OCI-LY1 (cell line): Measurements from ENCODE around the gene CD3E.

Experiments
- H2AFZ ChIP-seq: fragments of 200-600 bp; sonication (generic), shearing (Covaris generic); 2 replicates; pipeline ENCODE4 v1.6.0; 2014; ENCODE audit warnings: antibody characterized with exemption, mild to moderate bottlenecking, low read length
- H3F3A ChIP-seq: fragments of 200-600 bp; sonication (generic), shearing (Covaris generic); 2 replicates; pipeline ENCODE4 v1.6.0; 2014; ENCODE audit warnings: mild to moderate bottlenecking, antibody characterized with exemption, low read length, moderate library complexity; ENCODE audit not compliant: insufficient read depth
- H3K27ac ChIP-seq: fragments of 200-600 bp; sonication (generic); 2 replicates; pipeline ENCODE4 v1.5.1; 2014; ENCODE audit warnings: low read length, mixed run types, mild to moderate bottlenecking, low read depth; ENCODE audit not compliant: poor library complexity, severe bottlenecking
- H3K27me3 ChIP-seq: fragments of 200-600 bp; sonication (generic); 2 replicates; pipeline ENCODE4 v1.6.0; 2014; ENCODE audit warnings: antibody characterized with exemption, mild to moderate bottlenecking, low read length, moderate library complexity; ENCODE audit not compliant: insufficient read depth
- H3K36me3 ChIP-seq: fragments of 200-600 bp; sonication (generic); 2 replicates; pipeline ENCODE4 v1.6.1; 2014; ENCODE audit warnings: mild to moderate bottlenecking, antibody characterized with exemption, low read length, moderate library complexity, mixed read lengths; ENCODE audit not compliant: insufficient read depth
- H3K4me1 ChIP-seq: fragments of 200-600 bp; sonication (generic); 2 replicates; pipeline ENCODE4 v1.5.1; 2014; ENCODE audit warnings: mild to moderate bottlenecking, low read length, moderate library complexity; ENCODE audit not compliant: insufficient read depth, severe bottlenecking
- H3K4me2 ChIP-seq: fragments of 200-600 bp; sonication (generic), shearing (Covaris generic); 2 replicates; pipeline ENCODE4 v1.6.1; 2014; ENCODE audit warnings: low read length
- H3K4me3 ChIP-seq: fragments of 200-600 bp; sonication (generic); 2 replicates; pipeline ENCODE4 v1.5.1; 2014; ENCODE audit warnings: low read length, low read depth, mild to moderate bottlenecking, mixed read lengths; ENCODE audit not compliant: poor library complexity, severe bottlenecking
- H3K79me2 ChIP-seq: fragments of 200-600 bp; shearing (Covaris generic); 2 replicates; pipeline ENCODE4 v1.6.1; 2016; ENCODE audit warnings: mixed run types, low read length, mixed read lengths; ENCODE audit not compliant: insufficient read depth
- H3K9ac ChIP-seq: fragments of 200-600 bp; sonication (generic), shearing (Covaris generic); 2 replicates; pipeline ENCODE4 v1.6.1; 2014; ENCODE audit warnings: mild to moderate bottlenecking, low read length, mixed read lengths
- H3K9me2 ChIP-seq: fragments of 200-600 bp; sonication (generic), shearing (Covaris generic); 2 replicates; pipeline ENCODE4 v1.6.1; 2014; ENCODE audit warnings: low read depth, mild to moderate bottlenecking, low read length, mixed read lengths
- H3K9me3 ChIP-seq: fragments of 200-600 bp; shearing (Covaris generic); 2 replicates; pipeline ENCODE4 v1.6.1; 2014; ENCODE audit warnings: low read length, mixed read lengths
- H4K20me1 ChIP-seq: fragments of 200-600 bp; sonication (generic), shearing (Covaris generic); 2 replicates; pipeline ENCODE4 v1.6.0; 2016; ENCODE audit warnings: mild to moderate bottlenecking, low read length; ENCODE audit not compliant: insufficient read depth
- EZH2 ChIP-seq: fragments of 200-600 bp; sonication (generic), shearing (Covaris generic); IDR thresholded peaks from 2 replicates; pipeline ENCODE4 v1.8.0; 2017; ENCODE audit warnings: borderline replicate concordance, mixed run types, mild to moderate bottlenecking, antibody characterized with exemption, low read length, moderate library complexity, mixed read lengths
- TF ChIP-seq, protein P1 (sequence below): fragments of 200-600 bp; sonication (generic), shearing (Covaris generic); IDR thresholded peaks from 2 replicates; pipeline ENCODE4 v1.5.1; 2017; ENCODE audit warnings: mild to moderate bottlenecking, antibody characterized with exemption, low read length, moderate library complexity, mixed read lengths

Gene CD3E

DNA sequence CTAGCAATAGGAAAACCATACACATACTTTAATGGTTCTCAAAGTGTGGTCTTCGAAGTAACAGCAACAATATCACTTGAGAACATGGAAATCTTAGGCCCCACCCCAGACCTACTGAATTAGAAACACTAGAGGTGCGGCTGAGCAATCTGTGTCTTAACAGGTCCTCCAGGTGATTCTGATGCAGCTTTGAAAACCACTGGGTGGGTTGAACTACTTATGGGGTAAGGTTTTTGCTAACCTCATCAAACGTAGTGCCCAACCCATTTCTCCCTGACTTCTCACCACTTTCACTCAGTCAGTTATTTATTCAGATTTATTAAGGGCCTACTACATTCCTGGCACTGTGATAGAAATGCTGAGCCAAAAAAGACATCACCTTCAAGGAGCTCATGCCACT lies 44.2 kb upstream of the CD3E start:
- no peak overlapping the region for H3K4me2 ChIP-seq
- no peaks in the 10 kb centered on the region for H4K20me1 ChIP-seq
- no peaks in the 10 kb centered on the region for H3K9me3 ChIP-seq
- H3K4me1 ChIP-seq: no peaks in the 10 kb centered on the region
- no peaks in the 10 kb centered on the region for H3K9me2 ChIP-seq
- H3K79me2 ChIP-seq: no peaks in the 10 kb centered on the region
- H2AFZ ChIP-seq: no peak overlapping the region
- H3K4me3 ChIP-seq: no peak overlapping the region
- H3K9ac ChIP-seq: no peak overlapping the region
- H3K27ac ChIP-seq: no peak overlapping the region
- no peaks in the 10 kb centered on the region for H3F3A ChIP-seq
- TF ChIP-seq EZH2: no peak
- TF ChIP-seq, protein P1, sequence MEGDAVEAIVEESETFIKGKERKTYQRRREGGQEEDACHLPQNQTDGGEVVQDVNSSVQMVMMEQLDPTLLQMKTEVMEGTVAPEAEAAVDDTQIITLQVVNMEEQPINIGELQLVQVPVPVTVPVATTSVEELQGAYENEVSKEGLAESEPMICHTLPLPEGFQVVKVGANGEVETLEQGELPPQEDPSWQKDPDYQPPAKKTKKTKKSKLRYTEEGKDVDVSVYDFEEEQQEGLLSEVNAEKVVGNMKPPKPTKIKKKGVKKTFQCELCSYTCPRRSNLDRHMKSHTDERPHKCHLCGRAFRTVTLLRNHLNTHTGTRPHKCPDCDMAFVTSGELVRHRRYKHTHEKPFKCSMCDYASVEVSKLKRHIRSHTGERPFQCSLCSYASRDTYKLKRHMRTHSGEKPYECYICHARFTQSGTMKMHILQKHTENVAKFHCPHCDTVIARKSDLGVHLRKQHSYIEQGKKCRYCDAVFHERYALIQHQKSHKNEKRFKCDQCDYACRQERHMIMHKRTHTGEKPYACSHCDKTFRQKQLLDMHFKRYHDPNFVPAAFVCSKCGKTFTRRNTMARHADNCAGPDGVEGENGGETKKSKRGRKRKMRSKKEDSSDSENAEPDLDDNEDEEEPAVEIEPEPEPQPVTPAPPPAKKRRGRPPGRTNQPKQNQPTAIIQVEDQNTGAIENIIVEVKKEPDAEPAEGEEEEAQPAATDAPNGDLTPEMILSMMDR: no peak
- no peaks in the 10 kb centered on the region for H3K36me3 ChIP-seq
- no peaks in the 10 kb centered on the region for H3K27me3 ChIP-seq

DNA sequence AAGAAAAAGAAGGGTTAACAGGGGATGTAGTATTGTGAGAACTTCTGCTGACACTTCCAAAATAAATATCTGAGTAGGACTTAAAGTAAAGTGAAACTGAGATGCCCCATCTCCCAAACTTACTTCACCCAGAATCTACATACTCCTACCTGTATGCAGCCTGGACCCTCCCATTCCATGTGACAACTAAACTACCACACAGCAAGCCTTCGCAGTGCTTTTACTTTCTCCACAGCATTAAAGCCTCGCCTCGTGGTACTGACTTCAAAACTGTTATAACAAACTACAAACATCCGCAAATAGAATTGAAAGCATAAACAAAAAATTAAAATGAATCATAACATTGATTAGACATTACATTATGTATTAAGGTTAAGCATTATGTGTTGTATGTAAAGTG lies 41.4 kb upstream of the CD3E start:
- Histone ChIP-seq H3K9me2 (no peaks in the 10 kb centered on the region), H3K4me3 (no peak overlapping the region), H3K27me3 (no peaks in the 10 kb centered on the region), H3K4me1 (no peaks in the 10 kb centered on the region), H3K79me2 (no peaks in the 10 kb centered on the region), H3K4me2 (no peak overlapping the region), H3K9me3 (no peaks in the 10 kb centered on the region), H4K20me1 (no peaks in the 10 kb centered on the region), H3F3A (no peaks in the 10 kb centered on the region), H3K36me3 (no peaks in the 10 kb centered on the region), H3K27ac (no peak overlapping the region), H3K9ac (no peak overlapping the region), H2AFZ (no peak overlapping the region)
- TF ChIP-seq, protein P1: no peak
- TF ChIP-seq EZH2: no peak

DNA sequence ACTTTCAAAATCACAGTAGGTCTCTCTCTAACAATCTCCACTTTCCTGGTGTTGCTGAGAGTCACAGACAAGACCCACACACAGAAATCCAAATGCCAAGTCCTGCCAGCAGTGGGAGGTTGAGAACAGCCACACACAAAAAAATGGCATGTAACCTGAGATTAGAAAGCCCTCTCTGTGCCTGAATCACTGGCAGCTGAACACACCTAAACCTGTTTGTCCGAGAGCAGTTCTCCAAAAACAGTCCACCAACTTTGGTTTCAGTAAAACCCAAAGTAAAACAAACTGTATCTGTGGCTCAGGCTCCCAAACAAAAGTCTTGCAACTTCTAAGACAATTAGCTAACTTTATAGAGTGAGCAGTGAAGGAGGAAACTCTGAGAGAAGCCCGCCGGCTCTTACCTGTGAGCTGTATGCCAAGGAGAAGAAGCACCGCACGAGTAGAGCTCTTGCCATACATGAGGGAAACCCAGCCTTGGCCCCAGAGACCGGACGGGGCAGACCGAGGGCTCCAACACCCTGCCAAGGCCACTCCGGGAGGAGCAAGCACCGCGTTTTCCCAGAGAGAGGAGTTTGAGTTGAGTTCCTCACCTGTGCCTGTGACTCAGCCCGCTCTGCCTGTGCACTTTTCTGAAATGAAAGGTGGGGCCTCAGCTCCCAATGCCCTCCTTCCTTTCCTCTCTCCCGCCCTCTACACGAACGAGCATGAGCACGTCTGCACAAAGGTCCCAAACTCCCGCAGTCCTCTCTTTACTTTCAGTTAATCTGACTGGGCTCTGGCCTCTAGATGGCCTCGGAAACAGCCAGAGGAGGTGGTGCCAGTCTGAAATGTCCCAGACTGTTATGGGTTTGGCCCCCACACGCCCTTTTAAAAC lies 40.6 kb upstream of the CD3E start, which contains the start of gene MPZL2:
Gene MPZL2 (minus strand): TSS at position 603 of the 874 bp plus-strand sequence. CDS start 144 bp downstream, at position 459.
- TF ChIP-seq, protein P1: no peak
- TF ChIP-seq EZH2: no peak
- H3K4me2 ChIP-seq: no peak within 1 kb of the TSS
- no peaks in the 10 kb centered on the region for H3K9me3 ChIP-seq
- H3K9me2 ChIP-seq: no peaks in the 10 kb centered on the region
- no peaks in the 10 kb centered on the region for H3K79me2 ChIP-seq
- H3F3A ChIP-seq: no peaks in the 10 kb centered on the region
- no peaks in the 10 kb centered on the region for H3K36me3 ChIP-seq
- no peak within 1 kb of the TSS for H3K27ac ChIP-seq
- H3K9ac ChIP-seq: no peak within 1 kb of the TSS
- H3K4me3 ChIP-seq: no peak within 1 kb of the TSS
- H3K27me3 ChIP-seq: no peaks in the 10 kb centered on the region
- no peaks in the 10 kb centered on the region for H4K20me1 ChIP-seq
- H3K4me1 ChIP-seq: no peaks in the 10 kb centered on the region
- H2AFZ ChIP-seq: no peak within 1 kb of the TSS
